Daoy (cell line): Measurements from ENCODE around the gene GATAD2A. TPM values are rescaled to one million over a fixed set of nuclear protein-coding genes. Genes with fewer than 3 reads are reported as not detected.

Experiments used
- DNase-seq: peaks from one replicate; pipeline ENCODE4 v3.0.0-alpha.2; 2015; ENCODE audit warnings: low read depth
- total RNA-seq: library from RNA; depleted of rRNA; stranded (reverse); fragments of >200 nt; shearing (Covaris generic); gene quantifications from 2 replicates; pipeline ENCODE4 v1.2.3, GENCODE V29; 2014

GATAD2A gene
- total RNA-seq, 1 experiment from 2014 or later: 45.6 TPM

DNA sequence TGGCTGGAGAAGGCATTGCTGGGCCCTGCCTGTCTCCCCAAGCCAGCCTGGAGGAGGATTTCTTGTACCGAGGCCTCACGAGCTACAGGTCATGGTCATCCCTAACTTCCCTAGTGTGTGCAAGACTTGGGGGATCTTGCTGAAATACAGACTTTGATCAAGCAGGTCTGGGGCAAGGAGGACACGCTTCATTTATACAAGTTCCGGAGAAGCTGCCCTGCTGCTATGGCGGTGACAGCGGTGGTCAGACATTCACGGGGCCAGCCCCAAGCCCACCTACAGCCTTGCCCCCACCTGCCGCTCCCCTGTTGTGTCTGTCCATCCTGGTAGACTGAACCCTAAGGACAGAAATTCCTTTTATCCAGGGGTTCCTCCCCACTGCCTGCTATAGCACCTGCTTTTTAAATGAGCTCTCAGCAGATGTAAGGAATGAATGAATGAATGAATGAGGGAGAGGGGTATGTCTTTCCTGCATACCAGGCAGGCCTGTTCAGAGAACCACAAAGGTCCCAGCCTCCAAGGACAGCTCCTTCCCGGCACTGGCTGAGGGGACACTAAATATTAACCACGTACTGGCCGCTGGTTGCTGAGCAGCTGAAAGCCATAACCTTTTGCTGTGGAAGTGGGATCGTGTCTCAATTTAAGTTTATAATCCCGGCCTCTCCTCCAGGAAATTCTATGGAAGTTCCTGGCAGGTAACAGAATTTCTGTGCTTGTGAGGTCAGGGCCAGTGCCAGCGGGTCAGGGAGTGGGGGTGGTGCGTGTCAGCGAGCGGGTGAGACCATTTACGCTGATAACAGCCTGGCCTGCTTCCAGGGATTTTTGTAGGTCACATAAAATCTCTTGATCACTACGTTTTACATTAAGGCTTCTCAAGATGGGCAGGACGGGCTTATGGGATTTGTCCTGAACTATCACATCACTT is 82.7 kb downstream of the GATAD2A start:
- no peak for DNase-seq

DNA sequence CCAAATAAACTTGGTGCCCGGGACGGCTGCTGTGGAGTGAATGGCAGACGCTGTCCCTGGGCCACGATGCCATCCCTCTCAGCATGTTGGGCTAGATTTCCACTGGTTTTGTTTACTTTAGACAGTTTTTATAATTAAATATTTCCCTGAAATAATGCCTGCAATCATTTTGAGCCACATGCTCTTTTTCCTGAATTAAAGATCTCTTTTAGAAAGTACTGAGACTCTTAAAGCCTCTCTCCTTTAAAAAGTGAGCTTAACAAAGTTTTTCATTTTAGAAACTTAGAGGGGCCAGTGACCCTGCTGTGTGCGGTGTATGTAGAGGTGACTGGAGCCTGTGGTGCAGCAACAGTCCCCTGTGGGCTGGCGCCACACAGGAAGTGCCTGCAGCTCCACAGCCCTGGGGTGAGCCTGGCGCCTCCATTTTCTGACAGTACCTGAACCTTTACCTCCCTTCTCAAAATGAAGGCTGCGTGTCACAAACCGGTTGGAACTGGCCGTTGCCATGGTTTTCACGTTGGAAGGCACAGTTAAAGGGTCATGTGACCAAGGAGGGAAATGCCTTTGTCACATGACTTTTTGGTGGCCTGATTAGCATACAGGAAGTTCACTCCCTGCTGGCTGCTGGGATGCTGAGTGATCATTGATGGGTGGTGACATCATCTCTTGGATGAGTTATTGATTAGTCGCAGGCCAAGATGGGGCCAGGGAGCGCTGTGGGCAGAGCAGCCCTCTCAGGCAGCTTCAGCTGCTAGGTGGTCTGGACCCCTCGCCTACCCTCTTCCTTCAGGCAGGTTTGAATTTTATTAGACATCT is 83.6 kb downstream of the GATAD2A start:
- peak; percentile 78 for DNase-seq

DNA sequence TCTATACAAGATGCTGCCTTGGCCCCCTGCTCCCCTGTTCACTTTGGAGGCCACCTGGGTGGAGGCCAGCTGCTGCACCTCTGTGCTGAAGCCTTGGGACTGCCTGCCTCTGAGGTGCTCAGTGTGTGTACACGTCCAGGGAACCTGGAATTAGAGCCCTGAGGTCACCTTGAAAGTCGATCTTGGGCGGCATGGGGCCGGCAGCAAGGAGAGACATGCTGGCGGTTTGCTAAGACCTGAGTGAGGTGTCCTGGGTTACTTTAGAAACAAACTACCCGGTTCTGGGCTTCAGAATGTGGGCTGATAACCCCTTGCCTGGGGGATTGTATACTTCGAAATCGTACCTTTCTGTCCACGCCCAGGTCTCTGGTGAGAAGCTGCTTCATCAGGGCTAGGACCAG is 84.3 kb downstream of the GATAD2A start:
- no peak for DNase-seq

DNA sequence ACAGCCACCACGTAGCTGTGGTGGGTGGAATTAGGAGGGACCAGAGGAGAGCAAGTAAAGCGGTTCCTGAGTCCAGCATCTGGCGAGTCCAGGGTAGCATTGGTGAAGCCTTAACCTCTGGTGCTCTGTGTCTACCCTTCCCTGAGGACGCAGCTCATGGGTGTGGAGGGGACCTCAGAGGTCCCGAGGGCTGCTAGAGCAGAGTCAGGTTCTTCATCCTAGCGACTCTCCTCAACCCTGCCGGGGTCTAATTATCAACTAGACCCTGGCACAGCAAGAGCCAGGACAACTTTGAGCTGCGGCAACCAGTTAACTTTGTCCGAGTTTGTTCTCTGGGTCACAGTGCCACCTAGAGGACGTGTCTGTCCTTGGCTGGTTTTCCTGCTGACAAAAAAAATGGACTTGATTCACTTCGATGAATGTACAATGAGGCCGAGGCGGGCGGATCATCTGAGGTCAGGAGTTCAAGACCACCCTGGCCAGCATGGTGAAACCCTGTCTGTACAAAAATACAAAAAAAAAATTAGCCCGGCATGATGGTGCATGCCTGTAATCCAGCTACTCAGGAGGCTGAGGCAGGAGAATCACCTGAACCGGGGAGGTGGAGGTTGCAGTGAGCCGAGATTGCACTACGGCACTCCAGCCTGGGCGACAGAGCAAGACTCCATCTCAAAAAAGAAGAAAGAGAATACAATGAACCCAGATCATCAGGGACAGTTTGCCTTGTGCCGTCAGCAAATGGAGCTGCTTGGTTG is 84.9 kb downstream of the GATAD2A start:
- peak; percentile 78 for DNase-seq

DNA sequence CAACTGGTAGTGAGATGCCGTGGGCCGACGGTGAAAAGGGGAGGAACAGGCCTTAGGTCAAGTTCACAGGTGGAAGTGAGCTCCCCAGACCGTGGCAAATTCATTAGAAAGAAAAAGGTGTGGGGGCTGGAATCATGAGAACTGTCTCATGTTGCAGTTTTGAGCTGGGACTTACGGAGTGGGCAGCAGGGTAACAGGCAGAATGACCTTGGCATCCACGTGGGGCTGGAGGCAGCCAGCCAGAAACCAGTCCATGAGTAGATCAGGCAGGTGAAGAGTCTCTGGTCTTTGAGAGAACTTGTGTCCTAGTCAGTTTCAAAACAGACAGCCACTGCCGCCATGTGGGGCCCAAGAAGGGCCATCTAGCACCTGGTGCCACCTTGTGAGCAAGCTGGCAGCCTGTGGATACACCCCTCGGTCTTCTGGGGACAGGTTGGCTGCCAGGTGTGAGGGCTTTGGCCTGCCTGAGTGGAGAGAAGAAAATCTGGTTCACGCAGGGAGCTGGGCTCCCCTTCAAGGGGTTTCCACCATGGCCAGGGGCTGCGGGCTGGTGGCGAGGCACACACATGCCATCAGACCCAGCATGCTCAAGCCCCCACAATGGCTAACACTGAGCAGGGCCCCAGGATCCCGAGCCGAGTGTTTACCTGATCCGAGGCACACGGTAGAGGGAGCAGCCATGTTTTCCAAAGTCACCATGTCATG is 86.0 kb downstream of the GATAD2A start:
- DNase-seq: no peak

DNA sequence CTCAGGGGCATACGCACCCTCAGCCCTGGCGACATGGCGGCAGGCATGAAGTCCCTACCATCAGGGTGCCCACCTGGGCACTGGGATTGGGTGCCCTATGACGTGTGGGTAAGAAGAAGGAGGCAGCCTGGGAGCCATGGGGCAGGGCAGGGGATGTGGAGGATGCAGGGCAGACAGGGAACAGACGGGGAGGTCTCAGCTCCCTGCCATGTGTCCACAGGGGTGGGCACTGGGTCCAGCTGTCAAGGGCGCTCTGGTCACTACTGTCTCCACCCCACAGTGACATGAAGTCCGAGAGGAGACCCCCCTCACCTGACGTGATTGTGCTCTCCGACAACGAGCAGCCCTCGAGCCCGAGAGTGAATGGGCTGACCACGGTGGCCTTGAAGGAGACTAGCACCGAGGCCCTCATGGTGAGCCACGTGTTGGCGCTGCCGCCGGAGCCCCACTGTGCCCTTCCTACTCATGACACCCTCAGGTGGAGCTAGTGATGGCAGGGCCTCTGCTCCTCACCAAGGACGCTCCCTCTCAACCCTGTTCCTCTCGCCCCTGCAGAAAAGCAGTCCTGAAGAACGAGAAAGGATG is 86.6 kb downstream of the GATAD2A start:
- no peak for DNase-seq

DNA sequence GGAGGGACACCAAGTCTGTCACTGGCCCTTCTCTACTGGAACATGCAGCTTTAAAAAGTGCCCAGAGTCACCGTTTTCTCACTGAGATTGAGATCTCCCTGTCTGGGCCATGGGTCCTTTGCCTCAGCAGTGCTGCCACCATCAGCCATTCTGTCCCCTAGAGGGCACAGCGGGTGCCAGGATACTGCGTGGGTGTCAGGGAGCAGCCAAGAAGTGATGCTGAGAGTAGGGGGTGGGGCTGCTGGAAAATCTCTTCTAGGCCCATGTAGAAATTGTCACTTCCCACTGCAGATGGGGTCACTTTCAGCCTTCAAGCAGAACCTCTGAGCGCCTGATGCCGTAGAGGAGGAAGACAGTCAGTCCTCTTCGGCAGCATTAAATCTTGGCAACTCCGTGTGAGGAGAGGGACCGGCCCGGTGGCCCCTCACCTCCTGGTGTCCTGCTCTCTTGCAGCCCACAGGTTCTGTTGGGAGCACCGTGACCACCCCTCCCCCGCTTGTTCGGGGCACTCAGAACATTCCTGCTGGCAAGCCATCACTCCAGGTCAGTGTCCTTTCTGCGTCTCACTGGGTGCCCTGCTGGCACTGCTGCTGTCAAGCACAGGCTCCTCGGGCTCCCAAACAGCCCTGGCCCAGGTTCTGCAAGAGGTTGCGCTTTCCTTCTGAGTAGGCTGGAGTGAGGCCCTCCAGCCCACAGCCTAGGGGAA is 88.5 kb downstream of the GATAD2A start:
- DNase-seq: no peak

DNA sequence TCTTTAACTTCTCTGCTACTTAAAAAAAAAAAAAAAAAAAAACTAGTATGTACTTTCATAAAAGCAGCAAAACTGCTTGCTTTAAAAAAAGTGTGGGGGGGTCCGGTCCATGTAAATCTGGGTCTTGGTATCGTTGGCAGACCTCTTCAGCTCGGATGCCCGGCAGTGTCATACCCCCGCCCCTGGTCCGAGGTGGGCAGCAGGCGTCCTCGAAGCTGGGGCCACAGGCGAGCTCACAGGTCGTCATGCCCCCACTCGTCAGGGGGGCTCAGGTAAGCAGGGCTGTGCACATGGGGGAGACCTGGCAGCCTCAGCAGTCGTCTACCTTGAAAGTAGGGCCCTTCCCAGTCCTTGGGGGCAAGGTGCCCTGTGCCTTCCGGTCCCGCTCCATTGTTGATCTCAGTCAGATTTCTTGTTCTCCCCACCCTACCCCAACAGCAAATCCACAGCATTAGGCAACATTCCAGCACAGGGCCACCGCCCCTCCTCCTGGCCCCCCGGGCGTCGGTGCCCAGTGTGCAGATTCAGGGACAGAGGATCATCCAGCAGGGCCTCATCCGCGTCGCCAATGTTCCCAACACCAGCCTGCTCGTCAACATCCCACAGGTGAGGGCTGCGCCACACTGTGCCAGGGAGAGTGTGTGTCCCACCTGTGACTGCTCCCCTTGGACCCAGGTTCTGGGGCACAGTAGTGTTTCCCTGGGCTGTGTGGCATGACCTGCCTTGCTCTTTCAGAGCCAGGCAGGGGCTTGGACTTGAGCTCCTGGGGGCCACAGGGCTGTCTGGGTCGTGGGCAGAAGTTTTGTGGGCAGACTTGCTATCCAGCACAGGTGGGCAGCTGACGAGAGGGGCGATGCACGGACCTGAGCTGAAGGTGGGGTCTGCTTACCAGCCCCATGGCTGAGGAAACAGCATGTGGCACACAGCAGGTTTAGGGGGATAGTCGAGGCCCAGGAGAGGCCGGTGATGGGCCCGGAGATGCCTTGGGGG is 90.4 kb downstream of the GATAD2A start:
- no peak for DNase-seq

DNA sequence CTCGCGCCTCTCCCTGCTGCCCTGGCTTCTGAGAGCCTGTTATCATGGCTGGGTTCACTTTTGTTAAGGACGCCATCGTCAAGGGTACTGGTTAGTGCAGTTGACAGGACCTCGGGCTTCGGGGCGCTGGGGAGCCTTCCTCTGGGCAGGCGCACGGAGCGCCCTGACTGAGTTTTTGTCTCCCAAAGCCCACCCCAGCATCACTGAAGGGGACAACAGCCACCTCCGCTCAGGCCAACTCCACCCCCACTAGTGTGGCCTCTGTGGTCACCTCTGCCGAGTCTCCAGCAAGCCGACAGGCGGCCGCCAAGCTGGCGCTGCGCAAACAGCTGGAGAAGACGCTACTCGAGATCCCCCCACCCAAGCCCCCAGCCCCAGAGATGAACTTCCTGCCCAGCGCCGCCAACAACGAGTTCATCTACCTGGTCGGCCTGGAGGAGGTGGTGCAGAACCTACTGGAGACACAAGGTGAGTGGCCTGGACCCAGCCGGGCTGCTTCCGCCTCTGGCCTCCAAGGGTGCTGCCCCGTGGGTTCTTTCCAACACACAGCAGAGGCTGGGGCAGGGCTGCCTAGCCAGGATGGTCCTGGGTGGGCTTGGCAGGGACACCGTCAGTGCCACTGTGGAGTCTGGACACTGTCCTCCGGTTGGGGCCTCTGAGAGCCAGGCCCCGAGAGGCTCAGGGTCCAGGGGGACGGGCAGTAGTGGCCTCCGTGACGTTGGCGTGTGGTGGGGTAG is 92.9 kb downstream of the GATAD2A start:
- no peak for DNase-seq

DNA sequence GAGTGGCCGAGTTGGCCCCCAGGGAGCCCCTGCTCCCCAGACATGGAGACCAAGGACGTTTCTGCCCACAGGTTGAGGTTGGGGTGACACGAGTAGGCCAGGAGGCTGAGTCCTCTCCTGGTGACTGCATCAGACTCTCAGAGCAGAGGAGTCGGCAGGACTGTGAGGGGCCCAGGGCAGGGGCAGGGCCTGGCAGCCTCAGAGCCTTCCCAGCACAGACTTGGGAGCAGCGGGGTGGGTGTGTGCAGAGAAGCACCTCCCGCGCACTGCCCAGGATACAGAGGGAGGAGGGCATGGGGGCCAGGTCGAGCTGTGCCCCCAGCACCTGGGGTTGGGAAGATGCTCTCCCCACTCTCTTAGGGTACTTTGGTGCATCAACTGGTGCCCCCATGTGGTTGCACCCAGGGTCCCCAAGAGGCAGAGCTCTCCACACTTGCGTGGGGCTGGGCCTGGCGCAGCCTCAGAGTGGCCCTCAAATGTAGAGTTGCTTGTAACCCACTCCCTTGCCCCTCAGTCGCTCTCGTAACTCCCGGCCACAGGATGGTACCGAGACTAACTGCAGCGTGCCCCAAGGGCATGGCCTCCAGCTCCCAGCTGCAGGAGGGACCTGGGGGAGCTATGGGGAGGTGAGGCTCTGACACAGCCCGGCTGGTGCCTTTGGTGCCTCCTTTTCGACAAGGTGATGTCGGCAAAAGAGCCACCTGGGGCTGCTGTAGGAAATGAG is 94.0 kb downstream of the GATAD2A start:
- no peak for DNase-seq

DNA sequence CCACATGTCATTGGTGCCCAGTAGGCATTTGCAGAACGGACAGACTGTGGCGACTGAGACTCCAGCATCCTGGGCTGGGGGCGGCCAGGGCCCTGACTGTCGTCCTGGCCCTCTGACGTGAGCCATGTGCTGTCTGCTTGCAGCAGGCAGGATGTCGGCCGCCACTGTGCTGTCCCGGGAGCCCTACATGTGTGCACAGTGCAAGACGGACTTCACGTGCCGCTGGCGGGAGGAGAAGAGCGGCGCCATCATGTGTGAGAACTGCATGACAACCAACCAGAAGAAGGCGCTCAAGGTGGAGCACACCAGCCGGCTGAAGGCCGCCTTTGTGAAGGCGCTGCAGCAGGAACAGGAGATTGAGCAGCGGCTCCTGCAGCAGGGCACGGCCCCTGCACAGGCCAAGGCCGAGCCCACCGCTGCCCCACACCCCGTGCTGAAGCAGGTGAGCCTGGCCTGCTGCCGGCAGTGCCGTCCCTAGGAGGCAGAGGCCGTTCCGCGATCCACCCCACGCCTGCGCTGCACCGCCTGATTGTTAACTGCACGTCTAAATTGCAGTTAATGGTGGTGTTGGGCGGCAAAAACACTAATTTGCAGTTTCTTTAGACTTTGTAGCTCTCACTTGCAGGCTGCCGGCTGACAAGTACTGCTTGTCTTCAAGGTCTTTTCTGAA is 95.6 kb downstream of the GATAD2A start:
- no peak for DNase-seq

DNA sequence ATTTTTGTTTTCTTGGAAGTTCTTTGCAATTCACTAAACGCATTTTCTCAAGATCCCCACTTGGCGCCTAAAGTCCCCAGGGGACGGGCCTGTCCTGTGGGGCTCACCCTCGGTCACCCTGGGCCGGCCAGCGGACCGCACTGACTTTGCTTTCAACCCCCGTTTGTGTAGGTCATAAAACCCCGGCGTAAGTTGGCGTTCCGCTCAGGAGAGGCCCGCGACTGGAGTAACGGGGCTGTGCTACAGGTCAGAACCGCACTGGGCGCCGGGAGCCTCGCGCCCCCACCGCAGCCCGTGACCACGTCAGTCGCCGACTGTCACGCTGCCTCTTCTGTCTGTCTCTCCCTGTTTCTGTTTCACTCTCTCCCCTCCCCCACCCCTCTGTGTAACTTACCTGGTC is 96.3 kb downstream of the GATAD2A start:
- no peak for DNase-seq

DNA sequence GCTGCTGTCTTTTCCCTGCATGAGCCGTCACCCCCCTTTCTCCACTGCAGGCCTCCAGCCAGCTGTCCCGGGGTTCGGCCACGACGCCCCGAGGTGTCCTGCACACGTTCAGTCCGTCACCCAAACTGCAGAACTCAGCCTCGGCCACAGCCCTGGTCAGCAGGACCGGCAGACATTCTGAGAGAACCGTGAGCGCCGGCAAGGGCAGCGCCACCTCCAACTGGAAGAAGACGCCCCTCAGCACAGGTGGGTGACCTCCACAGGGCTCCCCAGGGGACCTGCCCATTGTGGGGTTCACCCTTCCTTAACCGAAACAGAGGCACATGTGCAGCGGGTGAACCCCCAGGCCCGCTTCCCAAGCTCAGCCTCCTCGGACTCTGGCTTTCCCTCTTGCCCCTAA is 96.8 kb downstream of the GATAD2A start:
- DNase-seq: no peak

DNA sequence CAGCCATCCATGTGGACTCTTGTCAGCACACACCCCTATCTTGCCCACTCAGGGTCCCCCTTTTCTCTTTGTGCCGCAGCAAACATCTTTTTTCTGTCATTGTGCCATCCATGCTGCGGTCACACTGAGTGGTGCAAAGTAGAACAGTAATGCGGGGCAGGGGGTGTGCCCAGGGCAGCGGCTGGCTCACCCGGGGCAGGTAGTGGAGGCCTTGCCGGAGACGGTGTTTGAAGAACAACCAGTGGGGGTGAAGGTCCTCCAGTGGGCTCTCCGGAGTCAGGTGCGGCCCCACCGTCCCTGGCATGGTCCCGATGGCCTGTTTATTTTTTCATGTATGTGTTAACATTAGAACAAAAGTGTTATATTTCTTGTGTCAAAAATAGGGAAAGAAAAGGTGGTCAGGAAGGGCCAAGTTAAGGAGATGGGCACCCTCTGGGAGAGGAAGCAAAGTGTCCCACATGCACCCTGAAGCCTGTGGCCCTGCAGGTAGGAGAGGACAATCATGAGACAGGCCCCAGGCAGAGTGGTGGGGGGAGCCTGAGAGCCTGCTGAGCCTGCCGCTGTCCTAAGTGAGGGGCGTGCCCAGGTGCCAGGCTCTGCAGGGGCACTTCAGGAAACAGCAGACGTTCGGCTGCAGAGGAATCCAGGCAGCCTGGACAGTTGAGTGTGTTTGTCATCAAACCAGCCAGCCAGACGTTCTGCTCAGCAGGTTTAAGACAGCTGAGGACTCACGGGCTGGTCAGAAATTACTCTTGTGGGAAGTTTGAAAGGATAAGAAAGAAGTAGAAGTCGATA is 97.5 kb downstream of the GATAD2A start:
- DNase-seq: no peak

DNA sequence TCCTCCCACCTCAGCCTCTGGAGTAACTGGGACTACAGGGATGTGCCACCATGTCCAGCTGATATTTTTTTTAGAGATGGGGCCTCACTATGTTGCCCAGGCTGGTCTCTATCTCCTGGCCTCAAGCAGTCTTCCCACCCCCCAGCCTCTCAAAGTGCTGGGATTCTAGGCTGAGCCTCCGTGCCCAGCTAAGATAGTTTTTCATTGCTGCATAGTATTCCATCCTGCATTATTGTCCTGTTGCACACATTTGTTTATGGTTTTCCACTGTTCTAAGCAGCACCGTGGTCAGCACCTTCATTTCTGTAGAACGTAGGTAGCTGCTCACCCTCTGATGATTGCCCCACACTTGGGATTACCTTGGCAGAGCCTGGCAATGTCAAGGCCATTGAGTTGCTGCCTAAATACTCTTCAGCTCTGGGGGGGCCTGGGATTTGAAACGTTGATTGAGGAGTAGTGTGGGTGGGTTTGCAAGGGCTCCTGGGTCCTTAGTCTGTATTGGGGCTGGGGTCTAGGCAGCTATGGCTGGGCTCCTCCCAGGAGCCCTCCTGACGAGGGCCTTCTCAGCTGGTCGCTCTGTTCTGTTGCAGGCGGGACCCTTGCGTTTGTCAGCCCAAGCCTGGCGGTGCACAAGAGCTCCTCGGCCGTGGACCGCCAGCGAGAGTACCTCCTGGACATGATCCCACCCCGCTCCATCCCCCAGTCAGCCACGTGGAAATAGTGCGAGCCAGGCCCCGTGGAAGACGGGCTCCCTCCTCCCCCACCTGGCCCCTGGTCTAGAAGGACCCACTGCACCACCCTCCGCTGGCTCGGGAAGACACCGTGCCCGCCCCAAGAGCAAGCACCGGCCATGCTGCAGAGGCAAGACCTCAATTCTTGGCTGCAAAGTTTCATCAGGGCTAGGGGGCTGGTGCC is 99.5 kb downstream of the GATAD2A start:
- no peak for DNase-seq
